22Rv1 (cell line): Measurements from ENCODE around the gene N4BP2L2.

Experiments
- ZFX ChIP-seq: fragments of 450-650 bp; IDR thresholded peaks from 2 replicates; pipeline ENCODE4 v1.6.1; 2017; ENCODE audit warnings: antibody characterized with exemption, borderline replicate concordance
- TF ChIP-seq, protein P1 (sequence below): fragments of 450-650 bp; IDR thresholded peaks from 2 replicates; pipeline ENCODE4 v1.5.1; 2017; ENCODE audit warnings: mild to moderate bottlenecking

DNA sequence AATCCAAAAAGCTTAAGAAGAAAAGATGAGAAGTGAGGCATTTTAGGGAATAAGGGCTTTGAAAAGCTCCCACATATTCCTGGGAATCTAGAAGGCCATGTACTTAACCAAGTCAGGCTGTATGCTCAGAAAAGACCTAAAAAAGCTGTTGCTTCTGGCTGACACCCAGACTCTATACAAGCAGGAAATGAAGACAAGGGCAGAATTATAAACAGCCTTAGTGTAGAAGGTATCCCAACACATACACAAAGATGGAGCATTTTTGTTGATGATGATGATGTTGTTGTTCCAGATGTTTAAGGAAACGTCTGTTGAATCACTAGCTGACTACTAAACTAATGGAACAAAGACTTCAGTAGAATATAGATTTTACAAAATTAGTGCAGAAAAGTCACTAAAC, 84.6 kb downstream of the N4BP2L2 start:
- TF ChIP-seq, protein P1, sequence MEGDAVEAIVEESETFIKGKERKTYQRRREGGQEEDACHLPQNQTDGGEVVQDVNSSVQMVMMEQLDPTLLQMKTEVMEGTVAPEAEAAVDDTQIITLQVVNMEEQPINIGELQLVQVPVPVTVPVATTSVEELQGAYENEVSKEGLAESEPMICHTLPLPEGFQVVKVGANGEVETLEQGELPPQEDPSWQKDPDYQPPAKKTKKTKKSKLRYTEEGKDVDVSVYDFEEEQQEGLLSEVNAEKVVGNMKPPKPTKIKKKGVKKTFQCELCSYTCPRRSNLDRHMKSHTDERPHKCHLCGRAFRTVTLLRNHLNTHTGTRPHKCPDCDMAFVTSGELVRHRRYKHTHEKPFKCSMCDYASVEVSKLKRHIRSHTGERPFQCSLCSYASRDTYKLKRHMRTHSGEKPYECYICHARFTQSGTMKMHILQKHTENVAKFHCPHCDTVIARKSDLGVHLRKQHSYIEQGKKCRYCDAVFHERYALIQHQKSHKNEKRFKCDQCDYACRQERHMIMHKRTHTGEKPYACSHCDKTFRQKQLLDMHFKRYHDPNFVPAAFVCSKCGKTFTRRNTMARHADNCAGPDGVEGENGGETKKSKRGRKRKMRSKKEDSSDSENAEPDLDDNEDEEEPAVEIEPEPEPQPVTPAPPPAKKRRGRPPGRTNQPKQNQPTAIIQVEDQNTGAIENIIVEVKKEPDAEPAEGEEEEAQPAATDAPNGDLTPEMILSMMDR, result no peak
- TF ChIP-seq ZFX, result no peak
